ENCODE measurements around the gene NCBP2L.

Gene NCBP2L

DNA sequence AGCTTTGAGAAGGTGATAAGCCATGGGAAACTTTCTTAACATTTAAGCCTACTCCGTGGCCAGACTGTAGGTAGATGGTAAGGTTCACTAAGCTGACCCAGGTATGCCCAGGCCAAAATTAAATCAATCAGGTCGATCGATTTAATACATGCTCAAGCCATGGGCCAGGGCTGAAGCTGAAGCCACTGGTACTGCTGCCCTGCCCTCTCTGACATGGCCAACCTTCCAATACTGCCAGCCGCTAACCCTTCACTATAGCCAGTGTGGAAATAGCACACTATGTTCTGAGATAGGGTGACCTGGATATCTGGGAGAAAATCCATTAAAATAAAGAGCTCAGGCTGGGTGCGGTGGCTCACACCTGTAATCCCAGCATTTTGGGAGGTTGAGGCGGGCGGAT, 33.5 kb upstream of the NCBP2L start:
- TF ChIP-seq, protein P1, sequence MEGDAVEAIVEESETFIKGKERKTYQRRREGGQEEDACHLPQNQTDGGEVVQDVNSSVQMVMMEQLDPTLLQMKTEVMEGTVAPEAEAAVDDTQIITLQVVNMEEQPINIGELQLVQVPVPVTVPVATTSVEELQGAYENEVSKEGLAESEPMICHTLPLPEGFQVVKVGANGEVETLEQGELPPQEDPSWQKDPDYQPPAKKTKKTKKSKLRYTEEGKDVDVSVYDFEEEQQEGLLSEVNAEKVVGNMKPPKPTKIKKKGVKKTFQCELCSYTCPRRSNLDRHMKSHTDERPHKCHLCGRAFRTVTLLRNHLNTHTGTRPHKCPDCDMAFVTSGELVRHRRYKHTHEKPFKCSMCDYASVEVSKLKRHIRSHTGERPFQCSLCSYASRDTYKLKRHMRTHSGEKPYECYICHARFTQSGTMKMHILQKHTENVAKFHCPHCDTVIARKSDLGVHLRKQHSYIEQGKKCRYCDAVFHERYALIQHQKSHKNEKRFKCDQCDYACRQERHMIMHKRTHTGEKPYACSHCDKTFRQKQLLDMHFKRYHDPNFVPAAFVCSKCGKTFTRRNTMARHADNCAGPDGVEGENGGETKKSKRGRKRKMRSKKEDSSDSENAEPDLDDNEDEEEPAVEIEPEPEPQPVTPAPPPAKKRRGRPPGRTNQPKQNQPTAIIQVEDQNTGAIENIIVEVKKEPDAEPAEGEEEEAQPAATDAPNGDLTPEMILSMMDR (IDR thresholded peaks at IDR 0.05) = no peak

DNA sequence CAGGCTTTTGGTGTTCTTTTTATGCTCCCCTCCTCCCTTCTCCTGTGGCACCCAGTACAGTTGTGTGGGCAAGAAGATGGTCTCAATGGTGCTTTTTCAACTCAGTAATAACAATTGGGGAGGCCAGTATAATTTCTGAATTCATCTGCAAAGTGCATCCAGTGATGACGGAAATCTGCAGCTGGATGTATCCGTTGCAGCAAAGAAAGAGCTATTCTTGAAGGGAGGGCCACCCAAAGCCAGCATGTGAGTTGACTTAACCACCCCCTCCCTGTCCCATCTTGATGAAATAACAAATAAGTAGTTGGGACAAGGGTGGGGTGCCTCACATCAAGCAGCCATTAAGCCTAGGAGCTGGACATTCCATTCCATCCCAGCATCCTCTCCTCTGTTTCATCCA, 32.7 kb upstream of the NCBP2L start:
- TF ChIP-seq, protein P1 (IDR thresholded peaks at IDR 0.05) = no peak

- TF ChIP-seq, protein P1 (IDR thresholded peaks at IDR 0.05) = no peak
These were observed 29.9 kb upstream of the NCBP2L start for GRCh38 chrX:107747596-107748161.

DNA sequence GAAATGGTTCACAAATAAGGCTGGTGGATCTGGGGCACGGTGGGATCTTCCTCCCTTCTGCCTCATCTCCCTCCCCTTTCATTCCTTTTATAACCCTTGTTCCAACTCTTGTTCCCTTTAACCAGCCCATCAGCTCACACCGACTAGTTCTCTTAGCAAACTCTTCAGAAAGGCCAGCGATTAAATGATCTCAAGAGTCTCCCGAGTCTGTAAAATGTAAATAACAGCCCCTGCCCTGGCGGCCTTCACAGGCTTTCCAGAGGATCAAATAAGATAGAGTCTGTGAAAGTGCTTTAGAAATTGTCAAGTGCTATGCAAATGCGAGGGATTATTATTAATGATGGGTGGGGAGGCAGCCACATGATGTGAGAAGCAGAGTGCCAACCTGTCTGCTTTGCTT, 29.0 kb upstream of the NCBP2L start:
- TF ChIP-seq, protein P1 (IDR thresholded peaks at IDR 0.05) = no peak

DNA sequence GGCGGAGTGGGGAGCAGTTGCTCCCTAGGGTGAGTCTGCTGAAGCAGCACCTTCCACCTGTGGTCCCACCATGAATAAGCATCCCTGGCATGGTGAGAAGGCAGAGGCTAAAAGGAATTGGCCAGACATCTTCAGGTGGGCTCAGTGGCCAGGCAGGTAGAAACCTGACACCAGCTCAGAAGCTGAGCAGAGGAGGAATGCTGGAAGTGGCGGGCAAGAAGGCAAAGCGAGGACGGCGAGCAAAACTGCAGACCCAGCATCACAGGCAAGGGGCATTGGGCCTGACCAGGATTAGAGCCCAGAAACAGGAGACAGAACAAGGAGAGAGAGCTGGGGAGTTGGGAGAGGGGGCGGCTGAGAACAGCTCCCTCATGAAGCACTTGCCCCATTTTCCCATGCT, 27.3 kb upstream of the NCBP2L start:
- TF ChIP-seq, protein P1 (IDR thresholded peaks at IDR 0.05) = no peak

GRCh38 chrX:107750861-107751445, 26.6 kb upstream of the NCBP2L start:
- TF ChIP-seq, protein P1 (IDR thresholded peaks at IDR 0.05) = no peak

DNA sequence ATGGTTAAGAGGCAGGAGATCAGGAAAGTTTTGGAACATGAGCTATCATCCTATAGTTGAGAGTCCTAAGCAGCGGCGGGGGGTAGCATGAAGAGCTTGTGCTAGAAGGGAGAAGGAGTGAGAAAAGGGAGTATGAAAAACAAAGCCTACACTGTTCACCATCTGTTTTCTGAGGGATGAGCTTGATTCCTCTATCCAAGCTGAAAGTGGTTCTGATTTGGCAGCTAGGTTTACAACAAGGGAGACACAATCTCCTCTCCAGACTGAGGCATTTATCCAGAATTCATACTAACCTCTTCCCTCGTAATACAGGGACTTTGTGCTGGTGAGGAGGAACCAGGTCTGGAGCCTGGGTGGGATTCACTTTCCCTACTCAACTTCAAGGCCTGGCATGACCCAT, 25.5 kb upstream of the NCBP2L start:
- TF ChIP-seq, protein P1 (IDR thresholded peaks at IDR 0.05) = no peak

DNA sequence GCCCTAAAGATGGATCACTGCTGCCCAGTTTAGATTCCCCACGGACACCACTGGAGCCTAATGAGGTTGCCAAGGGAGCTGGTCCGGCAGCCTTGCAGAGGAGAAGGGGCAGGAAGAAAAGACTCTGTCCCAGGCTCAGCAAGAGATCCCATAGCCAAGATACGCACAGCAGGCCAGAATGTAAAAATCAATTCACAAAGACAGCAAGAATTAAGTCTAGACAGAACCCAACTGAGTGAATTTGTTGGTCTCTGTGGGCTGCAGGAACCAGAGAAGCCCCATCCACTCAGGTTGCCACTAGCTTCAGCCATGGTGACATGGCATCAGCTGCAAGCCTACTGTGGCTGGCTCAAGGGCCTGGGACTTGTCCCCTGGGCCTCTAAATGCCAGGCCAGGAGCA, 24.8 kb upstream of the NCBP2L start:
- TF ChIP-seq, protein P1 (IDR thresholded peaks at IDR 0.05) = no peak
